DND-41 (cell line): Measurements from ENCODE around the gene ATP2A2.

Experiments used
- ATAC-seq: fragments of 200-7000 bp; cut with Tn5 transposase; 3 replicates; pipeline ENCODE4 v1.9.1; 2021; ENCODE audit warnings: low read depth; ENCODE audit not compliant: insufficient read depth
- DNase-seq: peaks from one replicate; pipeline ENCODE4 v3.0.0-alpha.2; 2020
- H2AFZ ChIP-seq: 2 replicates; pipeline ENCODE4 v1.6.0; 2012; ENCODE audit warnings: low read depth, low read length
- H3K27ac ChIP-seq: 2 replicates; pipeline ENCODE4 v1.5.1; 2012; ENCODE audit warnings: low read length, inconsistent platforms
- H3K27me3 ChIP-seq: fragments of 200-600 bp; sonication (generic); 2 replicates; pipeline ENCODE4 v1.6.0; 2012; ENCODE audit warnings: low read length, mild to moderate bottlenecking, inconsistent platforms; ENCODE audit not compliant: insufficient read depth, poor library complexity
- H3K36me3 ChIP-seq: 2 replicates; pipeline ENCODE4 v1.5.1; 2012; ENCODE audit warnings: low read length, inconsistent platforms; ENCODE audit not compliant: insufficient read depth
- H3K4me1 ChIP-seq: 2 replicates; pipeline ENCODE4 v1.5.1; 2012; ENCODE audit warnings: mild to moderate bottlenecking, low read length; ENCODE audit not compliant: insufficient read depth
- H3K4me2 ChIP-seq: 2 replicates; pipeline ENCODE4 v1.6.0; 2012; ENCODE audit warnings: mild to moderate bottlenecking, moderate library complexity, low read length, inconsistent platforms; ENCODE audit not compliant: insufficient read depth
- H3K4me3 ChIP-seq, 2 experiments: fragments of 200-600 bp in 1 of 2; shearing (Covaris generic) in 1 of 2; 2 replicates each; pipeline ENCODE4 v1.5.1; 2012 to 2016; ENCODE audit warnings: inconsistent platforms in 2 of 2, low read length in 2 of 2, mild to moderate bottlenecking in 2 of 2, low read depth in 1 of 2, moderate library complexity in 1 of 2
- H3K79me2 ChIP-seq: 2 replicates; pipeline ENCODE4 v1.6.0; 2012; ENCODE audit warnings: low read length, inconsistent platforms; ENCODE audit not compliant: insufficient read depth
- H3K9ac ChIP-seq: 2 replicates; pipeline ENCODE4 v1.6.0; 2012; ENCODE audit warnings: low read depth, mild to moderate bottlenecking, inconsistent platforms, low read length, moderate library complexity
- H3K9me3 ChIP-seq: 2 replicates; pipeline ENCODE4 v1.5.1; 2012; ENCODE audit warnings: low read length, moderate library complexity, mild to moderate bottlenecking, inconsistent platforms; ENCODE audit not compliant: insufficient read depth, severe bottlenecking
- H4K20me1 ChIP-seq: 2 replicates; pipeline ENCODE4 v1.6.0; 2012; ENCODE audit warnings: low read length; ENCODE audit not compliant: insufficient read depth
- EZH2 ChIP-seq: IDR thresholded peaks from 3 replicates; pipeline ENCODE4 v1.6.1; 2012; ENCODE audit warnings: borderline replicate concordance, low read depth, mild to moderate bottlenecking, moderate library complexity, low read length, inconsistent platforms; ENCODE audit not compliant: severe bottlenecking
- TF ChIP-seq, protein P1 (sequence below): IDR thresholded peaks from 2 replicates; pipeline ENCODE4 v1.5.1; 2012; ENCODE audit warnings: borderline replicate concordance, low read length, moderate library complexity, mild to moderate bottlenecking; ENCODE audit not compliant: poor library complexity, severe bottlenecking; ENCODE audit errors: extremely low read depth

ATP2A2 gene

DNA sequence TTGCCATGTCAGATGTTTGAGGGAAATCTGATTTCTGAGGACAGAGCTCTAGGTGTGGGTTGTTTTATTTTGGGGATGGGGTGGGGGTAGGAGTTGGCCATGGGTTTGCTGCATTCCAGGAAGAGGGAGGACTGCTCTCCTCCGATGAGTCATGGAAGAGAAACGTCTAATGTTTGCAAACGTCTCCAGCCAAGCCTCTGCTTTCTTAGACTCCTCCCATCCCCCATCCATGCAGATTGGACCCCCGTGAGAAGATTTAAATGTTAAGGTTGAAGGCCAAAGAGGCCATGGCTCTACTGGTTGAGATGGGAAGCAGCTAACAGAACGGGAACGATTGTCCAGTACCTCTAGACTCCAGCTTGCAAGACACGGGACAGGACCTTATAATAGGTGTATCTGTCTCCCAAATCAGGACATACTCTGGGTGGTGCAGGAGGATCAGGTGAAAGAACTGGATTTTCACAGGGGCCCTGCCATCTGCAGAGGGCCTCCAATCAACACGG, 11.4 kb upstream of the ATP2A2 start:
- Histone ChIP-seq H3K4me3 (no peak overlapping the region), H3K9me3 (no peaks in the 10 kb centered on the region), H3K4me1 (no peaks in the 10 kb centered on the region), H4K20me1 (no peaks in the 10 kb centered on the region), H3K36me3 (no peaks in the 10 kb centered on the region), H3K79me2 (no peaks in the 10 kb centered on the region), H3K4me2 (no peak overlapping the region), H3K27me3 (no peaks in the 10 kb centered on the region), H3K9ac (no peak overlapping the region), H3K27ac (no peak overlapping the region), H2AFZ (no peak overlapping the region)
- ATAC-seq (no peak), DNase-seq (no peak)
- TF ChIP-seq, protein P1, sequence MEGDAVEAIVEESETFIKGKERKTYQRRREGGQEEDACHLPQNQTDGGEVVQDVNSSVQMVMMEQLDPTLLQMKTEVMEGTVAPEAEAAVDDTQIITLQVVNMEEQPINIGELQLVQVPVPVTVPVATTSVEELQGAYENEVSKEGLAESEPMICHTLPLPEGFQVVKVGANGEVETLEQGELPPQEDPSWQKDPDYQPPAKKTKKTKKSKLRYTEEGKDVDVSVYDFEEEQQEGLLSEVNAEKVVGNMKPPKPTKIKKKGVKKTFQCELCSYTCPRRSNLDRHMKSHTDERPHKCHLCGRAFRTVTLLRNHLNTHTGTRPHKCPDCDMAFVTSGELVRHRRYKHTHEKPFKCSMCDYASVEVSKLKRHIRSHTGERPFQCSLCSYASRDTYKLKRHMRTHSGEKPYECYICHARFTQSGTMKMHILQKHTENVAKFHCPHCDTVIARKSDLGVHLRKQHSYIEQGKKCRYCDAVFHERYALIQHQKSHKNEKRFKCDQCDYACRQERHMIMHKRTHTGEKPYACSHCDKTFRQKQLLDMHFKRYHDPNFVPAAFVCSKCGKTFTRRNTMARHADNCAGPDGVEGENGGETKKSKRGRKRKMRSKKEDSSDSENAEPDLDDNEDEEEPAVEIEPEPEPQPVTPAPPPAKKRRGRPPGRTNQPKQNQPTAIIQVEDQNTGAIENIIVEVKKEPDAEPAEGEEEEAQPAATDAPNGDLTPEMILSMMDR, result no peak
- TF ChIP-seq EZH2, result no peak

DNA sequence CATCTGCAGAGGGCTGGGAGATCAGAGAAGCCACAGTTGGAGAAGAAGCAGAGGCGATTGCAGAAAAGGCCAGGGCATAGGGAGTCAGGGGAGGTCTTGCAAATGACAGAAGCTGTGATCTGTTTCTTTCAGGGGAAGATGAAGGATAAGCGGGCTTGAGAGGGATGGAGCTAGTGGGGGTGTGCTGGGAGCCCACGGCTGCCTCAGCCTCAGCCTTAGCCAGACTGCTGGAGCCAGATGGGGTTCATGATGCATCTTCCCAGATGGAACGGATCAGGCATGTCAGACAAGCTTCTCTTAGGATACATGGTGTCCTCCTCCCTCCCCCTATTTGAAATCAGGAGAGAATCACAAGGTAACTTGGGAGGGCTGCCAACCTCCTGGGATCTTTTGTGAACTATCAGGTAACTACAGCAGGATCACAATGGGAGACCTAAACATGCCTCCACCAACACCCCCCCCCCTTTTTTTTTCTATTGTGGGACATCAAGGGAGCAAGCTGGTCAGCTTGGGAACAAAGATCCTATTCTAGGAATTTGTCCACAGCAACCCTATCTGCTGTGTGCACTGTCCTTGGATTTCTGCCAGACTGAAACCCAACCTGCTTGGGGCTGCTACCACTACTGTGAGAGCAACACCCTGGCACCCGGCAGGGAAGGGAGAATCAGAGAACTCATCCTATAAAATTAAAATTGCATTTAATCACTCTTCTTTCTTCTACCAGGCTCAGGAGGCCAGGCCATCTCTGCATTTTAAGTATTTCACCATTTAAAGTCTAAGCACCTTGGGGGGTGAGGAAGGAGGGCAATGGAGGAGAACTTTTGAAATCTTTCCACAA, 10.7 kb upstream of the ATP2A2 start:
- DNase-seq (no peak), ATAC-seq (no peak)
- TF ChIP-seq EZH2, result no peak
- TF ChIP-seq, protein P1, result no peak
- Histone ChIP-seq H4K20me1 (no peaks in the 10 kb centered on the region), H3K4me2 (no peak overlapping the region), H2AFZ (no peak overlapping the region), H3K4me3 (no peak overlapping the region), H3K27ac (no peak overlapping the region), H3K9me3 (no peaks in the 10 kb centered on the region), H3K4me1 (no peaks in the 10 kb centered on the region), H3K36me3 (no peaks in the 10 kb centered on the region), H3K27me3 (no peaks in the 10 kb centered on the region), H3K9ac (no peak overlapping the region), H3K79me2 (no peaks in the 10 kb centered on the region)

DNA sequence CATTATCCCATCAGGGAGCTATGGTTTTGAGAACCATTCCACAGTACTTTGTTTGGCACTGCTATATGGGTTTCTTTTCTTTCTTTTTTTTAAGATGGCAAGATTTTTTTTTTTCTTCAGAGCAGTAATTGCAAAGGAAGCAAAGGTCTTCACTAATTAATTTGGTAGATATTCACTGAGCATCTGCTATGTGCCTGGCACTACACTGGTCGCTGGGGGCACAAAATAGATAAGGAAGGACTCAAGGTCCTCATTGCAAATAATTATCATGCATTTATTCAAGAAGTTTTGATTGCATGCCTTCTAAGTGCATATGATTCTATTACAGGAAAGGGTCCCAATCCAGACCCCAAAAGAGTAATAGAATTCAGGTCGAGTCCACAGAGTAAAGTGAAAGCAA, 10.0 kb upstream of the ATP2A2 start:
- H3K9ac ChIP-seq, result no peak overlapping the region
- TF ChIP-seq, protein P1, result no peak
- no peak for TF ChIP-seq EZH2
- H3K27ac ChIP-seq, result no peak overlapping the region
- ATAC-seq (no peak), DNase-seq (no peak)
- H4K20me1 ChIP-seq, result no peaks in the 10 kb centered on the region
- H2AFZ ChIP-seq, result no peak overlapping the region
- H3K4me3 ChIP-seq, result no peak overlapping the region
- no peak overlapping the region for H3K4me2 ChIP-seq
- H3K79me2 ChIP-seq, result no peaks in the 10 kb centered on the region
- no peaks in the 10 kb centered on the region for H3K27me3 ChIP-seq
- no peaks in the 10 kb centered on the region for H3K9me3 ChIP-seq
- H3K4me1 ChIP-seq, result no peaks in the 10 kb centered on the region
- H3K36me3 ChIP-seq, result no peaks in the 10 kb centered on the region
